ENCODE measurements around the gene SLC22A23.

Gene SLC22A23

GRCh38 chr6:3442431-3443220, 14.2 kb downstream of the SLC22A23 start:
- H2AFZ ChIP-seq (ENCODE audit: low read depth, low read length): no peak overlapping the region
- H3K9ac ChIP-seq (ENCODE audit: low read depth, low read length): no peak overlapping the region
- H3K9me3 ChIP-seq (ENCODE audit: insufficient read depth, low read length, severe bottlenecking): no peaks in the 10 kb centered on the region
- no peak for TF ChIP-seq CTCF (IDR thresholded peaks at IDR 0.05; ENCODE audit: borderline replicate concordance, extremely low read depth, low read length, poor library complexity, severe bottlenecking)
- TF ChIP-seq EZH2 (IDR thresholded peaks at IDR 0.05; ENCODE audit: borderline replicate concordance, low read depth, low read length, severe bottlenecking): no peak
- H3K79me2 ChIP-seq (ENCODE audit: insufficient read depth, low read length): no peaks in the 10 kb centered on the region
- H3K27me3 ChIP-seq (ENCODE audit: insufficient read depth, low read length, poor library complexity): peaks cover 16% of the 10 kb centered on the region
- DNase-seq: no peak
- H3K36me3 ChIP-seq (ENCODE audit: insufficient read depth, low read length): no peaks in the 10 kb centered on the region
- no peaks in the 10 kb centered on the region for H3K4me1 ChIP-seq (ENCODE audit: insufficient read depth, low read length)
- H3K27ac ChIP-seq (ENCODE audit: low read length): no peak overlapping the region
- H3K4me3 ChIP-seq (ENCODE audit: low read depth in 1 of 2, low read length in 2 of 2): no peak overlapping the region
- ATAC-seq (ENCODE audit: insufficient read depth, low read depth): no peak
- no peak overlapping the region for H3K4me2 ChIP-seq (ENCODE audit: insufficient read depth, low read length)
- no peaks in the 10 kb centered on the region; the same call in 1 of the 2 replicates for H4K20me1 ChIP-seq (ENCODE audit: insufficient read depth, low read length)

- TF ChIP-seq EZH2 (IDR thresholded peaks at IDR 0.05; ENCODE audit: borderline replicate concordance, low read depth, low read length, severe bottlenecking) (no peak), CTCF (IDR thresholded peaks at IDR 0.05; ENCODE audit: borderline replicate concordance, extremely low read depth, low read length, poor library complexity, severe bottlenecking) (no peak)
- no peak for DNase-seq
Observed at GRCh38 chr6:3440911-3441310, 15.9 kb downstream of the SLC22A23 start.

GRCh38 chr6:3439961-3440360, 16.9 kb downstream of the SLC22A23 start:
- H3K36me3 ChIP-seq (ENCODE audit: insufficient read depth, low read length): no peaks in the 10 kb centered on the region
- H3K27me3 ChIP-seq (ENCODE audit: insufficient read depth, low read length, poor library complexity): peaks cover 16% of the 10 kb centered on the region
- no peaks in the 10 kb centered on the region for H3K9me3 ChIP-seq (ENCODE audit: insufficient read depth, low read length, severe bottlenecking)
- no peak overlapping the region for H3K9ac ChIP-seq (ENCODE audit: low read depth, low read length)
- H2AFZ ChIP-seq (ENCODE audit: low read depth, low read length): no peak overlapping the region
- no peak overlapping the region for H3K27ac ChIP-seq (ENCODE audit: low read length)
- H3K4me2 ChIP-seq (ENCODE audit: insufficient read depth, low read length): no peak overlapping the region
- no peaks in the 10 kb centered on the region for H3K4me1 ChIP-seq (ENCODE audit: insufficient read depth, low read length)
- no peak for ATAC-seq (ENCODE audit: insufficient read depth, low read depth)
- H3K79me2 ChIP-seq (ENCODE audit: insufficient read depth, low read length): no peaks in the 10 kb centered on the region
- no peak for TF ChIP-seq CTCF (IDR thresholded peaks at IDR 0.05; ENCODE audit: borderline replicate concordance, extremely low read depth, low read length, poor library complexity, severe bottlenecking)
- no peak for TF ChIP-seq EZH2 (IDR thresholded peaks at IDR 0.05; ENCODE audit: borderline replicate concordance, low read depth, low read length, severe bottlenecking)
- H4K20me1 ChIP-seq (ENCODE audit: insufficient read depth, low read length): no peaks in the 10 kb centered on the region; the same call in 1 of the 2 replicates
- DNase-seq: no peak
- no peak overlapping the region for H3K4me3 ChIP-seq (ENCODE audit: low read depth in 1 of 2, low read length in 2 of 2)

More at GRCh38 chr6:3440911-3441310, 15.9 kb downstream of the SLC22A23 start:
- ATAC-seq (ENCODE audit: insufficient read depth, low read depth): no peak
- H2AFZ ChIP-seq (ENCODE audit: low read depth, low read length): no peak overlapping the region
- H3K4me3 ChIP-seq (ENCODE audit: low read depth in 1 of 2, low read length in 2 of 2): no peak overlapping the region
- no peaks in the 10 kb centered on the region for H3K79me2 ChIP-seq (ENCODE audit: insufficient read depth, low read length)
- H4K20me1 ChIP-seq (ENCODE audit: insufficient read depth, low read length): no peaks in the 10 kb centered on the region; the same call in 1 of the 2 replicates
- H3K36me3 ChIP-seq (ENCODE audit: insufficient read depth, low read length): no peaks in the 10 kb centered on the region
- no peak overlapping the region for H3K4me2 ChIP-seq (ENCODE audit: insufficient read depth, low read length)
- no peaks in the 10 kb centered on the region for H3K4me1 ChIP-seq (ENCODE audit: insufficient read depth, low read length)
- no peak overlapping the region for H3K9ac ChIP-seq (ENCODE audit: low read depth, low read length)
- H3K27me3 ChIP-seq (ENCODE audit: insufficient read depth, low read length, poor library complexity): peaks cover 16% of the 10 kb centered on the region
- H3K27ac ChIP-seq (ENCODE audit: low read length): no peak overlapping the region
- H3K9me3 ChIP-seq (ENCODE audit: insufficient read depth, low read length, severe bottlenecking): no peaks in the 10 kb centered on the region

Measured in DND-41 (cell line).